DND-41 (cell line): ENCODE results near the gene B4GALNT1.

Source experiments
- EZH2 ChIP-seq: IDR thresholded peaks from 3 replicates; pipeline ENCODE4 v1.6.1; 2012; ENCODE audit warnings: borderline replicate concordance, low read depth, mild to moderate bottlenecking, moderate library complexity, low read length, inconsistent platforms; ENCODE audit not compliant: severe bottlenecking
- TF ChIP-seq, protein P1 (sequence below): IDR thresholded peaks from 2 replicates; pipeline ENCODE4 v1.5.1; 2012; ENCODE audit warnings: borderline replicate concordance, low read length, moderate library complexity, mild to moderate bottlenecking; ENCODE audit not compliant: poor library complexity, severe bottlenecking; ENCODE audit errors: extremely low read depth

DNA sequence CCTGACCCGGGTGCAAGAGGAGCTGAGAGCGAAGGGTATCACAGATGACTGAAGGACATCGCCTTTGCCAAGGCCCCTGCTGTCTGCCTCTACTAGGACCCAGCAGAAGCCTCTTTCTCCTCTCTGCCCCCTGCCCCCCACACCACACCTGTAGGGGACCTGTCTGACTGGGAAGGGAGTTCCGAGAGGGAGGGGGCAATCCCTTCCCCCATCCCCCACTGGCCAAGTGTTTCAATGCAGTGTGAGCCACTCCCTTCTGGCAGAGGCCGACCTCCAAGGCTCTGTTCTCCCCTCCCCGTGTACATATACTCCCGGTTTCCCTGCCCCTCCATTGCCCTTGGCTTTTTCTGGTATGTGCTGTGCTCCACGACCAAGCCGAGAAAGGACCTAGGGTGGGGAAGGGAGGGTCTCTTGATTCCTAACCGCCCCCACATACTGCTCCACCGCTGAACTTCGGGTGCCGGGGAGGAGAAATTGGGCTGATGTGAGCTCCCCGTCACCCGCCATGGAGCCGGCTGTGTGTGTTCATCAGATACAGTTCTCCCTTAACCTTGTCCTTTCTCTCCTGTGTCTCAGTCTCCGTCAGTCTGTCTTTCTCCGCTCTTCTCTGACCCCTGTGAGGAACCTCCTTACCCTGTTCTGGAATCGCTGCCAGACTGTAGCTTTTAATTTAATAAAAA lies 23.8 kb downstream of the B4GALNT1 start:
- TF ChIP-seq, protein P1, sequence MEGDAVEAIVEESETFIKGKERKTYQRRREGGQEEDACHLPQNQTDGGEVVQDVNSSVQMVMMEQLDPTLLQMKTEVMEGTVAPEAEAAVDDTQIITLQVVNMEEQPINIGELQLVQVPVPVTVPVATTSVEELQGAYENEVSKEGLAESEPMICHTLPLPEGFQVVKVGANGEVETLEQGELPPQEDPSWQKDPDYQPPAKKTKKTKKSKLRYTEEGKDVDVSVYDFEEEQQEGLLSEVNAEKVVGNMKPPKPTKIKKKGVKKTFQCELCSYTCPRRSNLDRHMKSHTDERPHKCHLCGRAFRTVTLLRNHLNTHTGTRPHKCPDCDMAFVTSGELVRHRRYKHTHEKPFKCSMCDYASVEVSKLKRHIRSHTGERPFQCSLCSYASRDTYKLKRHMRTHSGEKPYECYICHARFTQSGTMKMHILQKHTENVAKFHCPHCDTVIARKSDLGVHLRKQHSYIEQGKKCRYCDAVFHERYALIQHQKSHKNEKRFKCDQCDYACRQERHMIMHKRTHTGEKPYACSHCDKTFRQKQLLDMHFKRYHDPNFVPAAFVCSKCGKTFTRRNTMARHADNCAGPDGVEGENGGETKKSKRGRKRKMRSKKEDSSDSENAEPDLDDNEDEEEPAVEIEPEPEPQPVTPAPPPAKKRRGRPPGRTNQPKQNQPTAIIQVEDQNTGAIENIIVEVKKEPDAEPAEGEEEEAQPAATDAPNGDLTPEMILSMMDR = no peak
- TF ChIP-seq EZH2 = no peak
